RWPE2 (cell line): ENCODE data around the gene KCNE3.

ENCODE experiments used
- ATAC-seq: fragments of 200-7000 bp; cut with Tn5 transposase; 3 replicates; pipeline ENCODE4 v1.9.1; 2021; ENCODE audit warnings: low read depth
- DNase-seq: peaks from one replicate; pipeline ENCODE4 v3.0.0-alpha.2; 2020; ENCODE audit warnings: low spot score
- H3K27ac ChIP-seq: fragments of 450-650 bp; 2 replicates; pipeline ENCODE4 v1.5.1; 2017; ENCODE audit warnings: mild to moderate bottlenecking; ENCODE audit not compliant: poor library complexity, severe bottlenecking
- H3K27me3 ChIP-seq: fragments of 250-450 bp; sonication (Bioruptor Pico); 2 replicates; pipeline ENCODE4 v1.5.1; 2021; ENCODE audit warnings: mild to moderate bottlenecking, moderate library complexity; ENCODE audit not compliant: insufficient read depth, poor library complexity, severe bottlenecking
- H3K36me3 ChIP-seq: fragments of 250-450 bp; sonication (Bioruptor Pico); 2 replicates; pipeline ENCODE4 v1.5.1; 2020; ENCODE audit warnings: low read depth, mild to moderate bottlenecking, moderate library complexity
- H3K4me1 ChIP-seq: fragments of 250-450 bp; sonication (Bioruptor Pico); 2 replicates; pipeline ENCODE4 v1.5.1; 2021; ENCODE audit warnings: mild to moderate bottlenecking, moderate library complexity; ENCODE audit not compliant: insufficient read depth, poor library complexity, severe bottlenecking
- H3K4me3 ChIP-seq: fragments of 250-450 bp; sonication (Bioruptor Pico); 2 replicates; pipeline ENCODE4 v1.5.1; 2021; ENCODE audit warnings: mild to moderate bottlenecking, moderate library complexity; ENCODE audit not compliant: severe bottlenecking
- H3K9me3 ChIP-seq: fragments of 250-450 bp; sonication (Bioruptor Pico); 2 replicates; pipeline ENCODE4 v1.5.1; 2021; ENCODE audit warnings: mild to moderate bottlenecking, moderate library complexity; ENCODE audit not compliant: severe bottlenecking
- CTCF ChIP-seq: fragments of 450-650 bp; IDR thresholded peaks from one replicate; pipeline ENCODE4 v1.5.1; 2017; ENCODE audit warnings: mild to moderate bottlenecking, moderate library complexity; ENCODE audit not compliant: poor library complexity, severe bottlenecking

The KCNE3 gene

GRCh38 chr11:74438681-74439080, 28.7 kb downstream of the KCNE3 start:
- Histone ChIP-seq H3K27ac (no peak overlapping the region), H3K36me3 (no peaks in the 10 kb centered on the region), H3K9me3 (no peaks in the 10 kb centered on the region), H3K4me1 (no peaks in the 10 kb centered on the region), H3K4me3 (no peak overlapping the region), H3K27me3 (no peaks in the 10 kb centered on the region)
- ATAC-seq = no peak
- DNase-seq = no peak
- no peak for TF ChIP-seq CTCF

DNA sequence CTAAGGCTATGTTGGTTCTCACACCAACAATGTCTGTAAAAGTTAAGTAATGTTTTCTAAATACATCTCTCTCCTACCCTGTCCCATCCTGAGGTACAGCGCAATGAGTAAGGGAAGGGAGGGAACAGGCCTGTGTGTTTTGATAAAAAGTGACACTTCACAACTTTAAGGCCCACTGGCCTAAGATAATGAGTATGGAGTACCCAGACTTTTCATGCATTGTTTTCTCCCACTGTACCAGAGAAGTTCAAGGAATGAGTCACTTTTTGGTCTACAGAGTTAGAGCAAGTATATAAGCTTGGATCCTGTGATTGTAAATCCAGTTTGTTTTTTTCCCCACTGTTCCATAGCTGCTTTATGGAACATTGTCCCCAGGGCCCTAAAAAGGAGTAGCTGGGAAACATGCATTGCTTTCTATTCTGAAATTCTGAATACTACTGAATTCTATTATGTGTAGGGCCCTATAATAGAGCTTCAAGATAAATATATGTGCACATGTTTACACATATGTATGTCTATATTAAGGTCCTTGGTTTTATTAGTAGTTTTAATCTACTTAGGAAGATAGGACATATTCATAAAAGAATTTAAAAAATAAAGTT, 29.8 kb downstream of the KCNE3 start:
- no peak overlapping the region for H3K4me3 ChIP-seq
- DNase-seq (no peak), ATAC-seq (no peak)
- H3K4me1 ChIP-seq = no peaks in the 10 kb centered on the region
- H3K27ac ChIP-seq = no peak overlapping the region
- H3K9me3 ChIP-seq = no peaks in the 10 kb centered on the region
- no peaks in the 10 kb centered on the region for H3K36me3 ChIP-seq
- no peaks in the 10 kb centered on the region for H3K27me3 ChIP-seq
- TF ChIP-seq CTCF = no peak

GRCh38 chr11:74434528-74434927, 32.8 kb downstream of the KCNE3 start:
- Histone ChIP-seq H3K27me3 (no peaks in the 10 kb centered on the region), H3K36me3 (no peaks in the 10 kb centered on the region), H3K9me3 (no peaks in the 10 kb centered on the region), H3K4me3 (no peak overlapping the region), H3K27ac (no peak overlapping the region), H3K4me1 (no peaks in the 10 kb centered on the region)
- TF ChIP-seq CTCF = no peak
- 0 out of 3 replicates have a peak, but pooled peaks have one; percentile 42 for ATAC-seq
- no peak for DNase-seq

DNA sequence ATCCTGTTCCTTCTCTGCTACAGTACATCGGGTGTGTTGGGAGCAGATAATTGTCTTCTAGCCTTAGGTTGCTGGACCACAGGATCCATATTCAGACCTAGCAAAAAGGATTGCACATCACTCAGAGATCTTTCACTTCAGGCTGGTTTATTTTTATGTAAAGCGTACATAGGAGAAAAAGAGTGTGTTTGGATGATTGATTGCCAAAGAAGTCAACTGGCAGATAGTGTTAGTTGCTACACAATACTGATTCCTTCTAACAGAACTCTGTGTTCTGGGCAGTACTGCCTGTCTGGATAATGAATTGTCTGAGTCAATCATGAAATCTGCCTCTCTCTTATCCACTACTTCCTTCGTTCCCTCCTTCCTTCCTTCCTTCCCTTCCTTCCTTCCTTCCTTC, 38.1 kb downstream of the KCNE3 start:
- Histone ChIP-seq H3K9me3 (no peaks in the 10 kb centered on the region), H3K4me1 (peaks cover 4% of the 10 kb centered on the region), H3K27ac (no peak overlapping the region), H3K27me3 (no peaks in the 10 kb centered on the region), H3K4me3 (no peak overlapping the region), H3K36me3 (no peaks in the 10 kb centered on the region)
- no peak for TF ChIP-seq CTCF
- no peak for DNase-seq
- no peak for ATAC-seq

DNA sequence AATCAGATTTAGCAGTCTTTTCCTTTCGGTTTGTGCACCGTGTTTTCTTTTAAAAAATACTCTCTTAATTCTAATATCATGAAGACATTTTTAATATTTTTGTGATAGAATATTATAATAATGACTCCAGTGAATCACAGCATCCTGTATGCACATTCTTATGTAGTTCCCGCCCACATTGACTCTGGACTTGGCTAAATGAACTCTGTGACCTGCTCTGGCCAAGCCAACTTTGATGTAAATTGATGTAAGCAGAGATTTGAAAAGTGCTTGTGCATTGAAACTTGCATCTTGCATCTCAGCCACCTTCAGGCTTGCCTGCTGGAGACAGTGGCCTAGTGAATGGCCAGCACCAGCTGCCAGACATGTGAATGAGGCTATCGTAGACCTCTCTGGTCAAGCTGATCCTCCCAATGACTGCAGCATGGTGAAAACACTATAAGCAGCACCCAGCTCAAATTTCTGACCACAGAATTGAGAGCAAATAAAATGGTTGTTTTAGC, 39.9 kb downstream of the KCNE3 start:
- no peak for TF ChIP-seq CTCF
- H3K27ac ChIP-seq = no peak overlapping the region
- no peaks in the 10 kb centered on the region for H3K27me3 ChIP-seq
- peaks cover 4% of the 10 kb centered on the region for H3K4me1 ChIP-seq
- no peak overlapping the region for H3K4me3 ChIP-seq
- no peaks in the 10 kb centered on the region for H3K9me3 ChIP-seq
- 0 out of 3 replicates have a peak, but pooled peaks have one; percentile 46 for ATAC-seq
- DNase-seq = no peak
- H3K36me3 ChIP-seq = no peaks in the 10 kb centered on the region
